Measurements from ENCODE around the gene SNHG17. TPM values are rescaled to one million over a fixed set of nuclear protein-coding genes. Genes with fewer than 3 reads are reported as not detected.

SNHG17 gene
- total and polyA plus RNA-seq, 9 of the 15 experiments (the other 6 are each of a cell fraction or from before 2014, with no cell fraction given), result 29.8 to 106 (median 57.7) TPM

- TF ChIP-seq, protein P1, sequence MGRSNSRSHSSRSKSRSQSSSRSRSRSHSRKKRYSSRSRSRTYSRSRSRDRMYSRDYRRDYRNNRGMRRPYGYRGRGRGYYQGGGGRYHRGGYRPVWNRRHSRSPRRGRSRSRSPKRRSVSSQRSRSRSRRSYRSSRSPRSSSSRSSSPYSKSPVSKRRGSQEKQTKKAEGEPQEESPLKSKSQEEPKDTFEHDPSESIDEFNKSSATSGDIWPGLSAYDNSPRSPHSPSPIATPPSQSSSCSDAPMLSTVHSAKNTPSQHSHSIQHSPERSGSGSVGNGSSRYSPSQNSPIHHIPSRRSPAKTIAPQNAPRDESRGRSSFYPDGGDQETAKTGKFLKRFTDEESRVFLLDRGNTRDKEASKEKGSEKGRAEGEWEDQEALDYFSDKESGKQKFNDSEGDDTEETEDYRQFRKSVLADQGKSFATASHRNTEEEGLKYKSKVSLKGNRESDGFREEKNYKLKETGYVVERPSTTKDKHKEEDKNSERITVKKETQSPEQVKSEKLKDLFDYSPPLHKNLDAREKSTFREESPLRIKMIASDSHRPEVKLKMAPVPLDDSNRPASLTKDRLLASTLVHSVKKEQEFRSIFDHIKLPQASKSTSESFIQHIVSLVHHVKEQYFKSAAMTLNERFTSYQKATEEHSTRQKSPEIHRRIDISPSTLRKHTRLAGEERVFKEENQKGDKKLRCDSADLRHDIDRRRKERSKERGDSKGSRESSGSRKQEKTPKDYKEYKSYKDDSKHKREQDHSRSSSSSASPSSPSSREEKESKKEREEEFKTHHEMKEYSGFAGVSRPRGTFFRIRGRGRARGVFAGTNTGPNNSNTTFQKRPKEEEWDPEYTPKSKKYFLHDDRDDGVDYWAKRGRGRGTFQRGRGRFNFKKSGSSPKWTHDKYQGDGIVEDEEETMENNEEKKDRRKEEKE (IDR thresholded peaks at IDR 0.05; ENCODE audit: borderline replicate concordance in 1 of 2, control insufficient read depth in 1 of 2, low read depth in 2 of 2, low read length in 1 of 2), result peak in 1 of 2 experiments; percentile 90; a peak in 1 of 4 replicates
- TF ChIP-seq FIP1L1 (IDR thresholded peaks at IDR 0.05; ENCODE audit: low read depth, low read length, poor library complexity, severe bottlenecking) (peak; percentile 94), ZBTB49 (CRISPR knock-in tag; IDR thresholded peaks at IDR 0.05; ENCODE audit: borderline replicate concordance) (no peak), JUNB (CRISPR knock-in tag; conservative IDR thresholded peaks at IDR 0.05) (no peak), ZC3H11A (IDR thresholded peaks at IDR 0.05; ENCODE audit: low read depth, low read length) (0 out of 2 replicates have a peak, but pooled peaks have one; percentile 73), ARHGAP35 (IDR thresholded peaks at IDR 0.05; ENCODE audit: partially characterized antibody) (no peak), ZNF212 (CRISPR knock-in tag; IDR thresholded peaks at IDR 0.05) (no peak; the same call in 1 of the 2 replicates), TEAD1 (CRISPR knock-in tag; IDR thresholded peaks at IDR 0.05) (peak; percentile 61 to 73; a peak in 3 of 4 replicates), ARNT (IDR thresholded peaks at IDR 0.05) (0 out of 4 replicates have a peak, but pooled peaks of 1 of the 2 experiments have one; percentile 33), RHOXF2B (CRISPR knock-in tag; conservative IDR thresholded peaks at IDR 0.05) (no peak), POLR2B (IDR thresholded peaks at IDR 0.05; ENCODE audit: low read depth, partially characterized antibody) (peak; percentile 91), CXXC5 (CRISPR knock-in tag; IDR thresholded peaks at IDR 0.05) (peak; percentile 93), ZNF609 (CRISPR knock-in tag; IDR thresholded peaks at IDR 0.05; ENCODE audit: borderline replicate concordance) (no peak), SRSF7 (optimal IDR thresholded peaks at IDR 0.05; ENCODE audit: low read depth, low read length) (no peak), ZNF695 (CRISPR knock-in tag; IDR thresholded peaks at IDR 0.05) (no peak), CBFA2T2 (conservative IDR thresholded peaks at IDR 0.05) (no peak), TAF9B (IDR thresholded peaks at IDR 0.05; ENCODE audit: partially characterized antibody) (peak; percentile 94)
Observed at GRCh38 chr20:38446441-38447209, 11.5 kb upstream of the SNHG17 start (continued).

All from K562 (cell line).